Progenitor cell of endocrine pancreas (in vitro differentiated cells): ENCODE data around the gene BAAT. TPM values are rescaled to one million over a fixed set of nuclear protein-coding genes. Genes with fewer than 3 reads are reported as not detected.

Experiments
- DNase-seq: peaks from one replicate; pipeline ENCODE4 v3.0.0; 2021; ENCODE audit warnings: low spot score; ENCODE audit not compliant: unreplicated experiment
- H3K27ac Mint-ChIP-seq: 2 replicates; pipeline ENCODE4 v1.8.0; 2021; ENCODE audit warnings: mild to moderate bottlenecking, moderate library complexity, mixed read lengths
- H3K27me3 Mint-ChIP-seq: 2 replicates; pipeline ENCODE4 v1.8.0; 2021; ENCODE audit warnings: mixed read lengths
- H3K36me3 Mint-ChIP-seq: 2 replicates; pipeline ENCODE4 v1.8.0; 2022; ENCODE audit warnings: mixed read lengths; ENCODE audit not compliant: insufficient read depth
- H3K4me1 Mint-ChIP-seq: 2 replicates; pipeline ENCODE4 v1.8.0; 2021; ENCODE audit warnings: low read depth, mixed read lengths
- H3K4me3 Mint-ChIP-seq: 2 replicates; pipeline ENCODE4 v1.8.0; 2021; ENCODE audit warnings: low read depth, mild to moderate bottlenecking, moderate library complexity, mixed read lengths
- H3K9me3 Mint-ChIP-seq: 2 replicates; pipeline ENCODE4 v1.8.0; 2021; ENCODE audit warnings: low read depth, mixed read lengths
- total RNA-seq: library from RNA; stranded (reverse); gene quantifications from 2 replicates; pipeline ENCODE4 v1.2.1, GENCODE V29; 2021
- TF ChIP-seq, protein P1 (sequence below): fragments of 200-600 bp; sonication (generic); IDR thresholded peaks from one replicate; pipeline ENCODE4 v1.5.0; 2021; ENCODE audit warnings: antibody characterized with exemption, mild to moderate bottlenecking; ENCODE audit not compliant: unreplicated experiment

The BAAT gene
- total RNA-seq, 1 donor from 2014 or later = not detected

DNA sequence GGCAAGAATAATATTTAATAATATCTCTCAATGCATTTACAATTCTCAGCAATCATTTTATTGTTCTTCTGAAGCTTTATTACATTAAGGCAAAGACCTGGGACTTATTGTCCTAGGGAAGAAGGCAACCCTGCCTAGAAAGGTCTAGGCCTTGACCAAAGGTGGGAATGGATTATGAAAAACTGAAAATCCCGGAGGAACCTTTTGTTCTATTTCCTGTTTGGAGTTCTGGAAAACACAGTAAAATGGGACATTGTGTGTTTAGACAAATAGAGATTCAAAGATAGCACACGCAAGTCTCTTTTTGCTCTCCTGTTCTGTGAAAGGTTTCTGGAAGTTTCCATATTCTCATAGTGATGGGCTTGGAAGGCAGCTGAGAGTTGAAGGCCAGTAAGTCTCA is 31.1 kb downstream of the BAAT start:
- no peaks in the 10 kb centered on the region for H3K36me3 Mint-ChIP-seq
- H3K4me3 Mint-ChIP-seq = no peak overlapping the region

GRCh38 chr9:101352892-101353463 is 31.8 kb downstream of the BAAT start:
- H3K36me3 Mint-ChIP-seq = no peaks in the 10 kb centered on the region
- H3K9me3 Mint-ChIP-seq = peaks cover 12% of the 10 kb centered on the region
- TF ChIP-seq, protein P1, sequence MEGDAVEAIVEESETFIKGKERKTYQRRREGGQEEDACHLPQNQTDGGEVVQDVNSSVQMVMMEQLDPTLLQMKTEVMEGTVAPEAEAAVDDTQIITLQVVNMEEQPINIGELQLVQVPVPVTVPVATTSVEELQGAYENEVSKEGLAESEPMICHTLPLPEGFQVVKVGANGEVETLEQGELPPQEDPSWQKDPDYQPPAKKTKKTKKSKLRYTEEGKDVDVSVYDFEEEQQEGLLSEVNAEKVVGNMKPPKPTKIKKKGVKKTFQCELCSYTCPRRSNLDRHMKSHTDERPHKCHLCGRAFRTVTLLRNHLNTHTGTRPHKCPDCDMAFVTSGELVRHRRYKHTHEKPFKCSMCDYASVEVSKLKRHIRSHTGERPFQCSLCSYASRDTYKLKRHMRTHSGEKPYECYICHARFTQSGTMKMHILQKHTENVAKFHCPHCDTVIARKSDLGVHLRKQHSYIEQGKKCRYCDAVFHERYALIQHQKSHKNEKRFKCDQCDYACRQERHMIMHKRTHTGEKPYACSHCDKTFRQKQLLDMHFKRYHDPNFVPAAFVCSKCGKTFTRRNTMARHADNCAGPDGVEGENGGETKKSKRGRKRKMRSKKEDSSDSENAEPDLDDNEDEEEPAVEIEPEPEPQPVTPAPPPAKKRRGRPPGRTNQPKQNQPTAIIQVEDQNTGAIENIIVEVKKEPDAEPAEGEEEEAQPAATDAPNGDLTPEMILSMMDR = no peak
- no peak overlapping the region for H3K27ac Mint-ChIP-seq
- DNase-seq = no peak
- H3K27me3 Mint-ChIP-seq = no peaks in the 10 kb centered on the region
- H3K4me3 Mint-ChIP-seq = no peak overlapping the region
- peaks cover 11% of the 10 kb centered on the region for H3K4me1 Mint-ChIP-seq

More for the DNA sequence above, 31.1 kb downstream of the BAAT start:
- Mint-ChIP-seq H3K27me3 (no peaks in the 10 kb centered on the region), H3K9me3 (peaks cover 12% of the 10 kb centered on the region), H3K27ac (no peak overlapping the region), H3K4me1 (peaks cover 11% of the 10 kb centered on the region)
- DNase-seq = no peak
- TF ChIP-seq, protein P1 = no peak

DNA sequence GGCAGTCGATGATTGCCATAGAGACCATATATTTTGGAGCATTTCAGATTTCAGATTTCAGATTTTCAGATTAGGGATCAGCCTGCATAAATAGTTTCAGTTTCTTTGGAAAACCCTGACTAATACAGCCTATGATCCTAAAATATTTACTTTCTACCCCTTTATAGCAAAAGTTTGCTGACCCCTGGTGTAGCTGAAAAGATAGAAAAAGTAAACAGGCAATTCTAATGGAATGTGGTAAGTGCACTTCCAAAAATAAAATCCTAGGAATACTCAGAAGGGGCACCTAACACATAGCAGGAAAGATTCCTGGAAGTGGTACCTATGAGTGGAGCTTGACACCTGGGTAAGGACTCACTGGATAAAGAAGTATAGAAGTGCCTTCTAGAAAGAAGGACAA is 34.5 kb downstream of the BAAT start:
- Mint-ChIP-seq H3K4me3 (no peak overlapping the region), H3K27me3 (no peaks in the 10 kb centered on the region), H3K36me3 (no peaks in the 10 kb centered on the region), H3K4me1 (peaks cover 6% of the 10 kb centered on the region), H3K9me3 (peaks cover 6% of the 10 kb centered on the region), H3K27ac (no peak overlapping the region)
- TF ChIP-seq, protein P1 = no peak
- no peak for DNase-seq

DNA sequence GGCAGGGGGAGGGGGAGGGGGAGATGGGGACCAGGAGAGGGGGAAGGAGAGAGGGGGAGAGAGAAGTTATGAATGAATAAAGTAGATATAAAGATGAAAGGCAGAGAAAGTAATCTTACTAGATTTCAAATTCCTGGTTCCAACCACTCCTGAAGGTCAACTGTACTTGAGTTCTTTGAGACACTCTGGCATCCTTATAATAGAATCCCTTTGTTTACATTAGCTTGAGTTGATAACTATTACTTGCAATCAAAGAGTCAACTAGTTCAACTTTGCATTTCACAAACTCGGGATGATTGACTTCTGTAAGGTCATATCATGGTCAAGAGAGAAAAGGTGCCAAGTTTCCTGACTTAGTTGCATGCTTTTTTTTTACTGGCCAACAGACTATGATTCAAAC is 42.2 kb downstream of the BAAT start:
- Mint-ChIP-seq H3K36me3 (no peaks in the 10 kb centered on the region), H3K4me1 (peaks cover 2% of the 10 kb centered on the region), H3K4me3 (no peak overlapping the region), H3K27ac (no peak overlapping the region), H3K27me3 (no peaks in the 10 kb centered on the region), H3K9me3 (no peaks in the 10 kb centered on the region)
- TF ChIP-seq, protein P1 = no peak
- no peak for DNase-seq

DNA sequence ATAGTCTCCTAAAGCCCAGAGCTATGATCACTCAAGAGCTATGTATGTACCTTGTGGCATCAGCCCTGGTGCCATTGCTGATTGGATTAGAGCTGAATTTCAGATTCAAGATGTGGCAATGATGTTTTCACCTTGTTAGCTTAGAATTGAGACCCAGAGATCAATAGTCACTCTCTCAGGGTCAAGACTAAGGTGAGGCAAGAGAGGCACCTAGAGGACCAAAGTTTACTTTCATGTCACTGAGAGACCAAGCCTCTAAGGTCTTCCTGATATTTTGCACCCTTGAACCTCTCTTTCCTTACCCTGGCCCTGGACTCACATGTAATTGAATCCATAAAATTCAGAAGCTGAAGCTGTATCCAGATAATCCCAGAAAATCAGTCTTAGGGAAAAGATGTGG is 42.8 kb downstream of the BAAT start:
- Mint-ChIP-seq H3K36me3 (no peaks in the 10 kb centered on the region), H3K4me1 (peaks cover 2% of the 10 kb centered on the region), H3K9me3 (no peaks in the 10 kb centered on the region), H3K27me3 (no peaks in the 10 kb centered on the region), H3K4me3 (no peak overlapping the region), H3K27ac (no peak overlapping the region)
- no peak for DNase-seq
- TF ChIP-seq, protein P1 = no peak
